Smooth muscle cell (in vitro differentiated cells): Measurements from ENCODE around the gene FCRLB. TPM values are rescaled to one million over a fixed set of nuclear protein-coding genes. Genes with fewer than 3 reads are reported as not detected.

Source experiments
- DNase-seq: peaks from one replicate; lab custom pipeline; 2025; ENCODE audit not compliant: unreplicated experiment; lab: John Stamatoyannopoulos, UW
- H2AFZ ChIP-seq: fragments of 200-600 bp; sonication (generic); 2 replicates; pipeline ENCODE4 v1.6.0; 2016; ENCODE audit warnings: antibody characterized with exemption, low read depth, mild to moderate bottlenecking
- H3F3A ChIP-seq: fragments of 200-600 bp; sonication (generic); 2 replicates; pipeline ENCODE4 v1.6.0; 2017; ENCODE audit warnings: antibody characterized with exemption, low read depth
- H3K27ac ChIP-seq: fragments of 200-600 bp; sonication (generic); 2 replicates; pipeline ENCODE4 v1.5.1; 2016; ENCODE audit warnings: low read depth, mild to moderate bottlenecking
- H3K27me3 ChIP-seq: fragments of 200-600 bp; sonication (generic); 2 replicates; pipeline ENCODE4 v1.6.1; 2016; ENCODE audit warnings: low read depth, mild to moderate bottlenecking
- H3K36me3 ChIP-seq: fragments of 200-600 bp; sonication (generic); 2 replicates; pipeline ENCODE4 v1.5.1; 2016; ENCODE audit warnings: low read depth
- H3K4me1 ChIP-seq: fragments of 200-600 bp; sonication (generic); 2 replicates; pipeline ENCODE4 v1.5.1; 2016; ENCODE audit warnings: low read depth
- H3K4me2 ChIP-seq: fragments of 200-600 bp; sonication (generic); 2 replicates; pipeline ENCODE4 v1.6.0; 2016; ENCODE audit warnings: mild to moderate bottlenecking
- H3K4me3 ChIP-seq: fragments of 200-600 bp; sonication (generic); 2 replicates; pipeline ENCODE4 v1.5.1; 2016; ENCODE audit warnings: mild to moderate bottlenecking
- H3K79me2 ChIP-seq: fragments of 200-600 bp; sonication (generic); 2 replicates; pipeline ENCODE4 v1.6.0; 2016; ENCODE audit warnings: low read depth, mild to moderate bottlenecking
- H3K9ac ChIP-seq: fragments of 200-600 bp; sonication (generic); 2 replicates; pipeline ENCODE4 v1.6.0; 2016; ENCODE audit warnings: low read depth
- H3K9me3 ChIP-seq: fragments of 200-600 bp; sonication (generic); replicated peaks from 2 replicates; pipeline ENCODE4 v1.5.1; 2016; ENCODE audit warnings: low read depth
- H4K20me1 ChIP-seq: fragments of 200-600 bp; sonication (generic); 2 replicates; pipeline ENCODE4 v1.6.0; 2016; ENCODE audit warnings: low read depth
- CTCF ChIP-seq: fragments of 200-600 bp; sonication (generic); IDR thresholded peaks from 2 replicates; pipeline ENCODE4 v1.5.1; 2017; ENCODE audit warnings: borderline replicate concordance, mild to moderate bottlenecking, antibody characterized with exemption; ENCODE audit not compliant: insufficient read depth, poor library complexity, severe bottlenecking
- WGBS: methylation state at CpG from one replicate; pipeline ENCODE4 v1.1.7; 2016; ENCODE audit warnings: low lambda C conversion rate; 5-methylcytosine and 5-hydroxymethylcytosine counted together
- polyA plus RNA-seq: library from polyadenylated mRNA; unstranded; fragments of >200 nt; fragmentation: Nextera tagmentation; extraction: Ambion mirVana; gene quantifications from 2 replicates; pipeline ENCODE4 v1.2.1, GENCODE V29; 2016
- total RNA-seq: library from RNA; depleted of rRNA; stranded (reverse); fragments of >200 nt; gene quantifications from 2 replicates; pipeline ENCODE4 v1.2.3, GENCODE V29; 2014

Gene FCRLB
- total and polyA plus RNA-seq, 2 experiments from 2014 or later = 0.50 to 0.99 TPM

GRCh38 chr1:161771973-161772372 lies 50.6 kb downstream of the FCRLB start:
- Histone ChIP-seq H3K79me2 (peaks cover 55% of the 10 kb centered on the region), H4K20me1 (peaks cover 48% of the 10 kb centered on the region), H3K9me3 (no peaks in the 10 kb centered on the region), H2AFZ (no peak overlapping the region), H3K27ac (no peak overlapping the region), H3K27me3 (no peaks in the 10 kb centered on the region), H3K4me1 (peaks cover 5% of the 10 kb centered on the region), H3F3A (no peaks in the 10 kb centered on the region), H3K36me3 (no peaks in the 10 kb centered on the region), H3K4me3 (no peak overlapping the region), H3K4me2 (no peak overlapping the region), H3K9ac (no peak overlapping the region)
- no peak for DNase-seq
- TF ChIP-seq CTCF = no peak
- WGBS = 93% methylated on average over 2 of the region's 2 CpGs

DNA sequence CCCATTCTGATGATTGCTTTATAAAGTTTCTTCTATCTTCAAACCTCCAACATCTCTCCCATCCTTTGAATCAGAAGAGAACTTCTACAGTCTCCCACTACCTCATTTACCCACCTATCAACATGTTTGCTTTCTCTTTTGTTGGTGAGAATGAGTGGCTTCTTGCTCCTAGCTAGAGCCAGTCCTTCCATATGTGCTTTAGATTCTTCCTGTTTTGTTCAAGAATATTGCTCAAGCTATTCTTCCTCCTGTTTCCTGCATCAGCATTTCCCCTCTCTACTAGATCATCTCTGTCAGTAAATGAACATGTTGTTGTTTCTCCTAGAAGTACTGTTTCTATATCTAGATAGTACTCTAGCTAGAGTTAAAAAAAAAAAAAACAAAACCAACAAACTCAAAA lies 51.1 kb downstream of the FCRLB start:
- H3K27ac ChIP-seq = no peak overlapping the region
- H3K79me2 ChIP-seq = peaks cover 51% of the 10 kb centered on the region
- no peaks in the 10 kb centered on the region for H3F3A ChIP-seq
- H3K9me3 ChIP-seq = no peaks in the 10 kb centered on the region
- H2AFZ ChIP-seq = no peak overlapping the region
- no peak for TF ChIP-seq CTCF
- peaks cover under 1% of the 10 kb centered on the region for H3K4me1 ChIP-seq
- H3K9ac ChIP-seq = no peak overlapping the region
- no peak overlapping the region for H3K4me3 ChIP-seq
- H3K36me3 ChIP-seq = no peaks in the 10 kb centered on the region
- H3K4me2 ChIP-seq = no peak overlapping the region
- no peak for DNase-seq
- H4K20me1 ChIP-seq = peaks cover 49% of the 10 kb centered on the region
- no peaks in the 10 kb centered on the region for H3K27me3 ChIP-seq

DNA sequence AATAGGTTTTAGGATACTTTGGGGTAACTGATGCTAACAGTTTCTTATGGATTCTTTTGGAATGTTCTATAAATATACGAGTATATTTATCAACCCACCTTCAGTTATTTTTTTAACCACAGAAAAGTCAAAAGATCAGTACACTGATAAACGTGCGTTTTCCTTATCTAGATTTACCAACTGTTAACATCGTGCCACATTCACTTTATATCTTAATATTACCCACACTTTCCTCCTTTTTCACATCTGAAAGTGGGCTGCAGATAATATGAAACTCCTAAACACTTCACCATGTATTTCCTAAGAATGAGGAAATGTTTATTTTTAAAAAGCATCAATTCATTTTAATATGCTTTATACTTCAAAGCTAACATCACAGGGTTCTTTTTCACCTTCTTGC lies 52.4 kb downstream of the FCRLB start:
- Histone ChIP-seq H3K9ac (no peak overlapping the region), H3K27me3 (no peaks in the 10 kb centered on the region), H3K9me3 (no peaks in the 10 kb centered on the region), H3K4me3 (no peak overlapping the region), H3K27ac (no peak overlapping the region), H2AFZ (no peak overlapping the region), H4K20me1 (peaks cover 61% of the 10 kb centered on the region), H3K36me3 (no peaks in the 10 kb centered on the region), H3K79me2 (peaks cover 38% of the 10 kb centered on the region), H3F3A (no peaks in the 10 kb centered on the region), H3K4me1 (no peaks in the 10 kb centered on the region), H3K4me2 (no peak overlapping the region)
- 84% methylated on average over 4 of the region's 4 CpGs for WGBS
- no peak for DNase-seq
- TF ChIP-seq CTCF = no peak

GRCh38 chr1:161777261-161777660 lies 55.9 kb downstream of the FCRLB start:
- H3K4me3 ChIP-seq = no peak overlapping the region
- H3K4me2 ChIP-seq = no peak overlapping the region
- no peaks in the 10 kb centered on the region for H3F3A ChIP-seq
- H3K79me2 ChIP-seq = peaks cover 30% of the 10 kb centered on the region
- H3K4me1 ChIP-seq = no peaks in the 10 kb centered on the region
- H3K9me3 ChIP-seq = no peaks in the 10 kb centered on the region
- peaks cover 42% of the 10 kb centered on the region for H4K20me1 ChIP-seq
- no peaks in the 10 kb centered on the region for H3K27me3 ChIP-seq
- WGBS = 95% methylated on average over 2 of the region's 2 CpGs
- no peaks in the 10 kb centered on the region for H3K36me3 ChIP-seq
- H3K9ac ChIP-seq = no peak overlapping the region
- TF ChIP-seq CTCF = no peak
- H3K27ac ChIP-seq = no peak overlapping the region
- H2AFZ ChIP-seq = no peak overlapping the region
- DNase-seq = no peak
